ENCODE data around the gene CLN6.

GRCh38 chr15:68205558-68205944 is 24.0 kb downstream of the CLN6 start:
- TF ChIP-seq GATA3 (IDR thresholded peaks at IDR 0.05; ENCODE audit: low read depth, low read length) (no peak), GATA2 (IDR thresholded peaks at IDR 0.05; ENCODE audit: low read depth, low read length) (no peak)
